Uterus (tissue), 2 donors: ENCODE data around the gene CYP3A4.
"Not testable (repeated sequence)": the region's sequence is repeated elsewhere in the genome, so short reads cannot be mapped to it uniquely, and the experiment has no call there.

ENCODE experiments used
- POLR2A ChIP-seq, 2 donors: fragments of 450-650 bp; IDR thresholded peaks; one replicate each; pipeline ENCODE4 v1.6.1; 2016; ENCODE audit warnings: antibody characterized with exemption in 2 of 2, mild to moderate bottlenecking in 1 of 2, moderate library complexity in 1 of 2
- TF ChIP-seq, protein P1 (sequence below), 4 experiments: fragments of 200-600 bp in 2 of 4; fragments of 450-650 bp in 2 of 4; sonication (generic) in 2 of 4; IDR thresholded peaks; one replicate each; pipeline ENCODE4 v1.5.1; 2016 to 2019; ENCODE audit warnings: antibody characterized with exemption in 4 of 4, mild to moderate bottlenecking in 2 of 4, moderate library complexity in 1 of 4

DNA sequence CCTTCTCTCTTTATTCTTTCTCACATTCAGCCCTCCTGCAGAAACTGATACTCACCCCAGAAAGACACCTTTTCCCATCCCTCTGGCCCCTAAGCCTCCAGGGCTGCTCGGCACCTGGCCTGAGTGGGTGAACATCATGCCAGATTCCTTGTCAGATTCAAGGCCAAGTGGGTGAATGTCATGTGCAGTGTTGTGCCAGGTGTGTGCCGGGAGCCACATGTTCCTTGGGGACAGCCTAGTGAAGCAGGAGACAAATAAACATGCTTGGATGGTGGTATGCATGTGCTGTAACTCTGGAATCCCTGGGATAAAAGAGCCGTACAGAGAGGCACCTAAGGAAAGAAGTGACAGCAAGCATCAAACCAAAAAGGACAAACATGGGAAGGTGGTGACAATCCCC lies 1.7 kb upstream of the CYP3A4 start:
- TF ChIP-seq, protein P1, sequence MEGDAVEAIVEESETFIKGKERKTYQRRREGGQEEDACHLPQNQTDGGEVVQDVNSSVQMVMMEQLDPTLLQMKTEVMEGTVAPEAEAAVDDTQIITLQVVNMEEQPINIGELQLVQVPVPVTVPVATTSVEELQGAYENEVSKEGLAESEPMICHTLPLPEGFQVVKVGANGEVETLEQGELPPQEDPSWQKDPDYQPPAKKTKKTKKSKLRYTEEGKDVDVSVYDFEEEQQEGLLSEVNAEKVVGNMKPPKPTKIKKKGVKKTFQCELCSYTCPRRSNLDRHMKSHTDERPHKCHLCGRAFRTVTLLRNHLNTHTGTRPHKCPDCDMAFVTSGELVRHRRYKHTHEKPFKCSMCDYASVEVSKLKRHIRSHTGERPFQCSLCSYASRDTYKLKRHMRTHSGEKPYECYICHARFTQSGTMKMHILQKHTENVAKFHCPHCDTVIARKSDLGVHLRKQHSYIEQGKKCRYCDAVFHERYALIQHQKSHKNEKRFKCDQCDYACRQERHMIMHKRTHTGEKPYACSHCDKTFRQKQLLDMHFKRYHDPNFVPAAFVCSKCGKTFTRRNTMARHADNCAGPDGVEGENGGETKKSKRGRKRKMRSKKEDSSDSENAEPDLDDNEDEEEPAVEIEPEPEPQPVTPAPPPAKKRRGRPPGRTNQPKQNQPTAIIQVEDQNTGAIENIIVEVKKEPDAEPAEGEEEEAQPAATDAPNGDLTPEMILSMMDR (IDR thresholded peaks at IDR 0.05): not testable (repeated sequence)
- not testable (repeated sequence) for TF ChIP-seq POLR2A (IDR thresholded peaks at IDR 0.05)
